HG03108 (cell line): ENCODE data around the gene SNAP47.

Source experiments
- ATAC-seq: cut with Tn5 transposase; IDR thresholded peaks from one replicate; pipeline ENCODE4 v1.9.1; 2021; ENCODE audit warnings: moderate library complexity; ENCODE audit not compliant: unreplicated experiment

The SNAP47 gene

DNA sequence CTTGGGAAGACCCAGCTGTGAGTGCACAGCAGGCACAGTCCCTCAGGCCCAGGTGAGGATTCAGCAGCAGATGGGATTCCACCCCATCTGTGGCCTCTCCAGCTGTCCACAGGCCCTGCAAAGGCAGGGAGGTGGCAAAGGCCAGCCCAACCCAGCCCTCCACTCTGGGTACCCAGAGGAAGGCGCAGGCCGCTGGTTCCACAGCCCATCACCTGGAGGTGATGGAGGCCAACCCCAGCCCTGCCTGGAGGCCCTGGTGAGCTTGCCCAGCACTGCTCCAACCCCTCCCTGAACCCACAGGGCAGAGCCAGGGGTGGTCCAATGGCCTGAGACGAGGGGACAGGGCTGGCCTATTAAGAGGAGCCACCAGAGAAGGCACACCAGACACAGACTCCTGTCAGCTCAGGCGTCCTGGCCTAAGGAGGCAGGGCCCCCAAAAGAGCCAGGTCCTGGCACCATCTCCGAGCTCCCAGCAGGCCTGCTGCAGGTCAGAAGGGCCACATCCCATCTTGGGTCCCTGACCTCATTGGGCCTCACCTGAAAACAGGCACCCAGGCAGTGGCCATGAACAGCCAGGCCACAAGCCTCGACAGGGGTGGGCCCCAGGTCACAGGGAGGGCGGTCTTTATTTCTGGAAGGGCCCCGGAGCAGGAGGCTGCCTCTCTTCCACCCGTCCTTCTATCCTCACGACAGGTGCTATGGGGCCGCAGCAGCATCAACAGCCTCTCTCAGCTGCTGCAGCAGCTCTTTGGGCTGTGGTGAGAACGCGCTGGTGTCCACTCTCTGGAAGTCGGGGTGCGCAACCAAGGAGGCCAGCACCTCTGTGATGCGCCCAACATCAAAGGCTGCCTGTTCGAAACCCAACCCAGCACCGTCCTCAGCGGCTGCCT lies 3.3 kb upstream of the SNAP47 start:
- ATAC-seq, result no peak

DNA sequence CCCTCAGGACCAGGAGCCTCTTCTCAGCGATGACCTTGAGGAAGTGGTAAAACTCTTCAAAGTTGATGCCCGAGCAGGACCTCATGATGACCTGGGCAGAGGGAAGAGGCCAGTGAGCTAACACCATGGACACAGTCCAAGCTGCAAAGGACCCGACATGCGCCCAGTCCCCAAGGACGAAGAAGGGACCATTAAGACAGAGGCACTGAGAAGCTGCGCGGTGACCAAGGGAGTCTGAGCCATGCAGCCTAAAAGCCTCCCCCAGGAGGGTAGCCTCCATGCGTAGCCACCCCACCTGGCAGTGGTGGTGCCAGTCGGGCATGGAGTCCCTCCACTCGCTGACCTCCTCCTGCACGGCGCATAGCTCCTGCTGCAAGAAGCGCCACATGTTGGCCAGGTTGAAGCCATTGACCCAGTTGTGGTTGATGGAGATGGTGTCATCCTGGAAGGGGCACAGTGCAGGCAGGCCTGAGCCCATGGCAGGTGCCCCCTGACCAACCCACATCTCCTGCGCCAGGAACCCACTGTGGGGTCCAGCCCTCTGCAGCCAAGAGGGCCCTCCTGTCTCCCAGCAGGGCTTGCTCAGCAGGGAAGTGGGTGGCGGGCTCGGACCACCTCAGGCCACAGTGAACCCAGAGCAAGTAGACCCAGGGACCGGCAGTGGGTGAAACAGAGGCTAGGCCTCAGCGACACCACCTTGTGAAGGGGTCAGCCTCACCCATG lies 2.5 kb upstream of the SNAP47 start:
- ATAC-seq, result no peak

DNA sequence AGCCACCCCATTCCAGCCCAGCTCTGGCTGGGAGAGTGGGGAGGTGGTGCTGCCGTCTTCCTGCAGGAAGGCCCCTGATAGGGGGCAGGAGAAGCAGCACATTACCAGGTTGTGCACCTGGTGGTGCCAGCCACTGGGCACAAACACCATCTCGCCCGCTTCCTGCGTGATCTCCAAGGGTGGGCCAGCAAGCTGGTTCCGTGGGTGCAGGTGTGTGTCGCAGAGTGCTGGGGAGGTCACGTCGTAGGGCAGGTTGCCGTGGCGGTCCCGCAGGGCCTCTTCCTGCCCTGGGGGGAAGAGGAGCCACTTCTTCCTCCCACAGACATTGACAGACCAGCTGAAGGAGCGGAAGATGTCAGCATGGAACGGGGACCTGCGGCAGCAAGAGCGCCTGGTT lies 1.9 kb upstream of the SNAP47 start:
- no peak for ATAC-seq

DNA sequence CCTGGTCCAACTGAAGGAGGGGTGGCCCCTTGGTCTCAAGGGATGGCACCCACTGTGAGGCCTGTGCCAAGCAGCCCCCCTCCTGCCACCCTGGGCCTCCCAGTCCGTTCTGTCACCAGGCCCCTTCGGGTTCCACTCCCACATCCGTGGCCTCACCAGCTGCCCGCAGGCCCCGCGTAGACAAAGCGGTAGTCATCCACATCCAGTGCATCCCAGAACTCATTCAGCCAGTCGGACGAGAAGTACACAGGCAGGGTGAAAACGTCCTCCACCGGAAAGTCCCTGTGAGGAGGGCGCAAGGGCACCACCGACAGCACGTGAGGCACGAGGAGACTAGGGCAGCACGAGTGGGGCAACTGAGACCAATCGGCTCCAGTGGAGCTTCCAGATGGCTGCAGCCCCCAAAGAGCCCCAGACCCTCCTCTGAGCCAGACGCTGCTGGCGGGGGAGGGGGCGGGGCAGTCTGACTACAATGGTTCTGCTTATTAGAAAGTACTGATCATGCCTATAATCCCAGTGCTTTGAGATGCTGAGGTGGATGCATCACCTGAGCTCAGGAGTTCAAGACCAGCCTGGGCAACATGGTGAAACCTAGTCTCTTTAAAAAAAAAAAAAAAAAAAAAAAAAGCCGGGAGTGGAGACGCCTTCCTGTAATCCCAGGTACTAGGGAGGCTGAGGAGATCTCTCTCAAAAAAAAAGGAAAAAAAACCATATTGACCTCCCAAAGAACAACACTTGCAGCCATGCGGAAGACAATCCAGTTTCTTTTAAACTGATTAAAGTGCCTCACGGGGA lies 1.3 kb upstream of the SNAP47 start:
- ATAC-seq, result no peak

DNA sequence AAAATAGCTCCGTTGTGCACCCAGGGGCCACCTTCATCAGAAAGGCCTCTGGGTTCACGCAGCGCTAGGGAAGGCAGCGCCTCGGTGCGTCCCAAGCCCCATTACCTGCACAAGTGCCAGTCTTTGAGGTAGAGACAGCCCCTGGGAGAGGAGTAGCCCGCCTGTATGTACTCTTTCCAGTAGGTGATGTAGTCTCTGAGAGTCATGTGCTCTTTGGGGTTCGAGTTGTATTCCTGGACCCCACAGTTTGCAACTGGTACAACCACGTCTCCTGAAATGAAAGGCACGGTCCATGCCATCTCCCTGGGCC lies 734 bp upstream of the SNAP47 start:
- no peak for ATAC-seq

DNA sequence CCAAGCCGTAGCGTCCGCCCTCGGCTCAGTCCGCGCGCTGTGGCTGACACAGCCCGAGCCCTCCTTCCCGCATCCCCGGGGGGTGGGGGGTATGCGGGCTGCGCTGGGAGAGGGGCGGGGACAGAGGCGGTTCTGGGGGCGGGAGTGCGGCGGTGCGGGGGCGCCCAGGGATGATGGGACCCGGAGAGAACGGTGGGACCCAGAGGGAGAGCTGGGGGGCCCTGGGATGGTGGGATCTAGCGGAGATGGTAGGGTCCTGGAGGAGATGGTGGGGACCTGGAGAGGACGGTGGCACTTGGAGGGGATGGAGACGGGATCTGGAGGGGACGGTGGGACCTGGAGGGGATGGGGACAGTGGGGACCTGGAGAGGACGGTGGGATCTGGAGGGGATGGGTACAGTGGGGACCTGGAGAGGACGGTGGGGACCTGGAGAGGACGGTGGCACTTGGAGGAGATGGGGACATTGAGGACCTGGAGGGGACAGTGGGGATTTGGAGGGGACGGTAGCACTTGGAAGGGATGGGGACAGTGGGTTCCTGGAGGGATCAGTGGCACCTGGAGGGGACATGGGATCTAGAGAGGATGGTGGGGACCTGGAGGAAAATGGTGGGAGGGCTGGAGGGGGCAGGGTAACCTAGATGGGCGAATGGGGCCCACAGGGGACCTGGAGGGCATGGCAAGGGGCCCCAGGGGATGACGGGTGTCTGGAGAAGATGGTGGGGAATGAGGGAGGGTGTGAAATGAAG lies 477 bp downstream of the SNAP47 start:
- no peak for ATAC-seq

DNA sequence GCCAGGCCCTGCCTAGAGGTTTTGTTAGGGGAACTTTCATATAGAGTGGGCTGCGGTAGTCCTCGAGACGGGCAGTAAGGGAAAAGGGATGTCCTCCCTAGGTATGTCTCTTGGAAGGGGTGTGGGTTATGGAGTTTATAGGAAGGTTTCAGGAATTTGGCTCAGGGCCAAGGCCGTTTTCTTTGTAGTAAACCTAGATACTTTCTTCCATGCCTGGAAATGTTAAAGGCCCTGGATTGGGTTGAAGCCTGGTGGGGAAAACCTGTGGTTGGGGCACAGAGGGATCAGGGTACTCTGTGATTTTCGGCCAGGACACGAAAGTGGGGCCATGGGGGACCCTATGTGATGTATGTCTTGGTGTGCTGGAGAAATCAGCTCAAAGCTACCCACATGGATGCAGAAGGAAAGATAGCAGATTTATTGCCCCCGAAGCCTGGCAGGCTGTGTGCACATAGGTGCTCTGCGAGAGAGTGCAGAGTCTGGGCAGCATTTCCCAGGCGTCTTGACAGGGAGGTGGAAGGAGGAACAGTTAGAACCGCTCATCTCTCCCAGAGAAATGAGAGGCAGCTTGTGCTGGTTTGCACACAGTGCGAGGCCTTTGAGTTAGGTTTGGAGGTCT lies 1.7 kb downstream of the SNAP47 start:
- no peak for ATAC-seq

DNA sequence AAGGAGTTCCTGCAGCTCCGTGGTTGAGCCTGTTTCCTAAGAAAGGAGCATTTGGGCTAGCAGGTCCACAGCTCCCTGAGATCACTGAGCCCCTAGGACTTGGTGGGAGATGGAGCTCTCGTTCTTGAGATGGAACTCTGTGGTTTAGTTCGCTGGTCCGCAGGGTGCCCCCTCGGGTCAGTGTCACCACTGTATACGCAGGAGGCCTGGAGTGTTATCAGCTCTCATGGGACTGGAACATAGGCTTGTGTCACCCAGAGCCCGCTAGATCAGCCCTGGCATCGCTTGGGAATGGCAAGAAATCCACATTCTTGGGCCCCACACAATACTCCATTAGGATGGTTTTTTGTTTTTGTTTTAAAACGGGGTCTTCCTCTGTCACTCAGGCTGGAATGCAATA lies 3.6 kb downstream of the SNAP47 start:
- no peak for ATAC-seq

DNA sequence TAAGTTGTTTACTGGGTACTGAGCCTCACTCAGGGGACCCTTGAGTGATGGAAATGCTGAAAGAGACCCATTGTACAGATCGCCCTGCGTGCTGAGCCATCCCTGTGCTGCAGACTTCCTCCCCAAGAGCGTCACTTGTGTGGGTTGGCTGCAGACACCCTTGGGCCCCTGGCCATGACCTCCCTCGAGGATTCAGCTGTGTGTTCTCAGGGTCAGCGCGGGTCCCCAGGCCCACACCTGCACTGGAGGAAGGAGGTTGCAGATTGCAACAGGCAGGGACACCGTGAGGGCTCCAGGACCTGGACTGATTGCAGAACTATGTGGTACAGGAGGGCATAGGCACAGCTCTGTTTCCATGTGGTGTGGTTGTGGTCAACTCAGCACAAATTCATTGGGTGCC lies 4.4 kb downstream of the SNAP47 start:
- no peak for ATAC-seq

DNA sequence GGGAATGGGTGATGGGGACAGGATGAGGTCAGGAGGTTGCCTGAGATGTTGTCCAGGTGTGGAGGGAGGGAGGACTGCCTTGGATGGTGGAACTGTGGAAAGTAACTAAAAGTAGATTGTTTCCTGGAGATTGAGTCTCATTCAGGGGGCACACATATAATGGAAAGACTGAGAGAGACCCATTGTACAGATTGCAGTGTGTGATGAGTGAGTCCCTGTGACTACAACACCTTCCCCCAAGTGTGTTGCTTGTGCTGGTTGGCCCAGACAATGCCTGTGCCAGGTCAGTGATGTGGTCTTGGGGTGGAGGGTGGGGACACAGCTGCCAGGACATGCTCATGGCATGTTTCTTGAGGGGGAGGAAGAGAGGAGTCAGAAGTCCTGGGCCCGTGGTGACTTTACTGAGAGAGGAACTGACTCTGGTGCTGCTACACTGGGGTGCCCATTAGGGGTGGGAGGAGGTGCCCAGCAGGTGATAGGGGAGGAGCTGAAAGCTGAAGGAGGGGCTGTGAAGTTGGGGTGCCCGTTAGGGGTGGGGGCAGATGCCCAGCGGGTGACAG lies 5.2 kb downstream of the SNAP47 start:
- no peak for ATAC-seq

DNA sequence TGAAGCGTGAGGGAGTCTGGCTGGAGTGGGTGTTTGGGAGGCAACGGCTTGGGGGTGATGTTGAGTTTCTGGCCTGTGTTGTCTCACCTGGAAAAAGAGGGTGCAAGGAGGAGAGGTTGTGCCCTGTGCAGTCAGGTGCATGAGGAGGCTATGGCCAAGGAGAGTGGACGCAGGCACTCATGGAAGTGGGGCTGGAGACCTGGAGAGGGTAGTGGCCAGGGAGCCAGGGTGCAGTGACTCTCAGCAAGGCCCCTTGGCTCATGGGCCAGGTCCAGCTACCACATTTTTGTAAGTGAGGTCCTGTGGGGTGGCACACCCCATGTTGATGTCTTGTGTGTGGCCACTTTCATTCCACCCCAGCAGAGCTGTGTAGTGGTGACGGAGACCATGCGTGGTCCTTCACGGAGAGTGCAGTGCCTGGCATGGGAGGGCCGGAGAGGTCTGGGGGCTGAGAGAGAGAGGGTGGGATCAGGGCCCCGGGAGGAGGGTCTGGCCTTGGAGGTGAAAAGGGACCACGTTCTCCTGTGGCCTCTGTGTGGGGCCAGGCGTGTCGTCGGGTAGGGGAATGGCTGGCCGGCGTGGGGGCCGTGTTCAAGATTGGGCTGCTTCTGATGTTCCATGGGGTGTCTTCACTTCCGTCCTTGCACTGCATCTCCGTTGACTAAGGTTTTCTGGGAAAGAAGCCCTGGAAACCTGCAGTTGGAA lies 6.1 kb downstream of the SNAP47 start:
- ATAC-seq, result no peak

DNA sequence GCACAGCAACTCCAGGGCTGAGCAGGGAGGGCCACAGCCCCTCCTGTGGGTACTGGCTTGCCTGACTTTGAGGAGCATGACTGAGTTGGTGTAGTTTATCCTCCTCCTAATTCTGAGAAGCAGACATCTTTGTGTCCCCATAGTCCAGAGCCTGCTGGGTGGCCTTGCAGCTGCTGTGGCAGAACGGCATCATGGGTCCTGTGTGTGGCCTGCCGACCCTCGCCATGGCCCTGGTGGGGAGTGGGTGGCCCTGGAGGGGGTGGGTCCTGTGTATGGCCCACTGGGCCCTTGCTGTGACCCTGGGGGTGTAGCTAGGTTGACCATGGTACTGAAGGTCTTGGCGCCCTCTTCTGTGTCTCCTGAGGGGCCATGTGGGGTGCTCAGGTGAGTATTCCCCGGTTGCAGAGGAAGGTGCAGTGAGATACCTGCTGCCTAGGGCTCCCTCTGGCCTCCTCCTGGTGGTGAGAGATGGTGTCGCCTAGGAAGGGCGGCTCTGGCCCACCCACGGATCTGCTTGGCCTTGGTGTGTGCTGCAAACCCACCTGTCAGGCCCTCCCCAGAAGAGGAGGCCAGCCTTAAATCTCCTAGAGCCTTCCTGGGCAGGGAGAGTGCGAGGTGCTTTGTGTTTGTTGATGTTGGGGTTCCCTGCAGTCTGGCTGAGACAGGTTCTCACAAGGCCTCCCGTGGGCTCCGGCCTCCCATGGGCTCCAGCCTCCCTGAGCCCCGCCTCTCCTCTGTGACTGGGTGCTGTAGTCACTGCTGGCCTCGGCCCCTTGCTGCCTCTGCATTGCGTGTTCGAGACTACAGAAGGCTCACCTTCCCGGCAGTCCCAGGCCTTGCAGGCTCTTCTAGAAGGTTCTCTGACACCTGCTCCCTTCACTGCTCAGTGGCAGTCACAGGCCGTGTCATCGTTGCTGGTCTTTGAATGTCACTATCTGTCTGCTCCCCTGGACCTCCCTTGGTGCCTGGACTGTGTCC lies 7.8 kb downstream of the SNAP47 start:
- no peak for ATAC-seq

DNA sequence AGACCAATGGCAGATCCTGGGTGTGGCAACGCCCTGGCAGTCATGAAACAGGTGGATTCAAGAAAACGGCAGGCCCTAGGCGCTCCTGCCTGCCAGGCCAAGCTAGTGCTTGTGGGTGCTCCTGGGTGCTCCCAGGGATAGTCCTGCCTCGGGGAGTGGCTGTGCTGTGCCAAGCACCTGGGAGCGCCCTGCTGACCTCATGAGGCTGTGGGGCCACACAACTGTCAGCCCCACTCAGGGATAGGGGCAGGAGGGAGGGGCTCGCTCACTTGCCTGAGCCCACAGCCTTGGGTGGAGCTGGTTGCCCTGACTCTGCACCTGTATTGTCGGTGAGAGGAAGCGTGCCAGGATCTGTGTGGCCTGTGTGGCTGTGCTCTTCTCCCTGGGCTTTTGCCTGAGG lies 9.4 kb downstream of the SNAP47 start:
- no peak for ATAC-seq

DNA sequence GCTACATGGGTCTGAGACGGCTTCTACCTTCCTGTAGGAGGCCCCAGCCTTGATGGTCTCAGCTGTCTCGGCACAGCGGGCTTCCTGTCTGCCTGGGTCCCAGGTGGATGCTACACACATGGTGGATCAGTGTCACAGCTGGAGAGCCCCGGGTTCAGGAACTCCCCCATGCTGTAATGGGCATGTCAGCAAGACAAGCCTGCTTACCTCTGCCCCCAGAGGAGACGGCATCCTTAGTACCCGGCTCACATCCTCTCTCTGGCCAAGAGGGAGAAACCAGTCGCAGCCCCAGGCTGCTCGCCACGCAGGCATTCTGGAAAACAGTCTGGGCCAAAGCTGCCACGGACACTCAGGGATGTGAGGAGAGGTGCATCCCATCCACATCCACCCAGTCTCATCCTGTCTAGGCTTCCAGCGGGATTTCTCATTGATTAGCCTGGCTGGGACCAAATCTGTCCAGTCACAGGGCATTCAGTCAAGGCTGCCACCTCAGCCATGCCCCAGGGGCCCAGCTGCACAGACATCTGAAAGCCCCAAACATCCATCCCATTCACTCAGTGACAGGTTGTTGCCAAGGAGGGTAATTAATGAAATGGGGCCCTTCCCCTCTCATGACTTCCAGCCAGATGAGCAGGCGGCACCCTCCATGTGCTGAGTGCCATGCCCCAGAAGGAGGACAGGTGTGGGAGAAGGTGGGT lies 10.5 kb downstream of the SNAP47 start:
- no peak for ATAC-seq

DNA sequence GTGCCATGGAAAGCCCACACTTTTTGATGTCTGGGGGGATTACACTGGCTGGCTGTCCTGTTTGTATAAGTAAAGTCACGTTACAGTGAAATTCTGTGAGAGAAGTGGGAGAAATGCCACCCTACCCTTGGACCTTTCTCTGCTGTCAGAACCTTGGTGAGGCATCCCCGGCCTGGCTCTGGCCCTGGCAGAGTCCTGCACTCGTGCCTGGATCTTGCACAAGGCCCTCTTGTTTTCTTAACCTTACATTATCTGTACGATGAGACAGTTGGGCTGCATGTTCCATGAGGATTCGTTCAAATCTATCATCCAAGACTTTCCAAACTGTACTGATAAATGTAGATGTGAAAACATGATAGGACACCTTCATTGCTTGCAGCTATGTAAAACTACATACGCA lies 11.4 kb downstream of the SNAP47 start:
- ATAC-seq, result no peak

DNA sequence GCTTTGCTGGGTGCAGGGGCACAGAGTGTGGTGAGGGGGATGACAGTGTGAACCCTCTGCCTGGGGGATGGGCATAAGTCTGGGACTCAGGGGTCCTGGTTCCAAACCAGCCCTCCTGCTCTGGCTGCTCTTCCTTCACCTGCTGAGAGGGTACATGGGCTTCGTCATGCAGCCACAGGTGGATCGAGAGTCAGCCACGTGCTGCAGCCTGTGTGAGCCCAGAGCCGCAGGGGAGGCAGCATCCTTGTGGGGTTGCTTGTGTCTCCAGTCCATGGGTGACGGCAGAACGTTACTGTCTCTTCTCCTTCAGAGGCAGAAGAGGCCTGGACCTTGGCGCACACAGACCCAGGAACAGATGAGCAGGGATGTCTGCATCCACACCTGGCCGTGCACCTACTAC lies 12.1 kb downstream of the SNAP47 start:
- no peak for ATAC-seq

DNA sequence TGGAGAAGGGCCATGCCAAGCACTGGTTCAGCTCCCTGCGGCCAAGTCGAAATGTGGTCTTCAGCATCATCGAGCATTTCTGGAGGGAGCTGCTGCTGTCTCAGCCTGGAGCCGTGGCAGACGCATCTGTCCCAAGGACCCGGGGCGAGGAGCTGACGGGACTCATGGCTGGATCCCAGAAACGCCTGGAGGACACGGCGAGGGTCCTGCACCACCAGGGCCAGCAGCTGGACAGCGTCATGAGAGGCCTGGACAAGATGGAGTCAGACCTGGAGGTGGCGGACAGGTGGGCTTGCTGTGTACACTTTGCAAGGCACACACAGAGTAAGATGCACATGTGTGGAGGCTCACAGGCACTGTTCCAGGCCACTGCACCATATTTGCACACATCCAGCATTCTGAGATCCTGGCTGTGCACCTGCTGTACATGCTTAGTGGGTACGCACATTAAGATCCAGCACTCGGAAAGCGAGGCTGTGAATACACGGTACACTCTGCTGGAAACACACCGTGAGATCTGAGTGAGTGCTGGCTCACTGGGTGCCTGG lies 12.8 kb downstream of the SNAP47 start:
- no peak for ATAC-seq
